ENCODE results near the gene ADGRB3.
A peak's percentile ranks its signal among the peaks of the same experiment; 100 is the strongest.
"Not testable (repeated sequence)": the region's sequence is repeated elsewhere in the genome, so short reads cannot be mapped to it uniquely, and the experiment has no call there.

Gene ADGRB3

GRCh38 chr6:69064226-69064625 is 429.1 kb downstream of the ADGRB3 start:
- no peak for DNase-seq

DNA sequence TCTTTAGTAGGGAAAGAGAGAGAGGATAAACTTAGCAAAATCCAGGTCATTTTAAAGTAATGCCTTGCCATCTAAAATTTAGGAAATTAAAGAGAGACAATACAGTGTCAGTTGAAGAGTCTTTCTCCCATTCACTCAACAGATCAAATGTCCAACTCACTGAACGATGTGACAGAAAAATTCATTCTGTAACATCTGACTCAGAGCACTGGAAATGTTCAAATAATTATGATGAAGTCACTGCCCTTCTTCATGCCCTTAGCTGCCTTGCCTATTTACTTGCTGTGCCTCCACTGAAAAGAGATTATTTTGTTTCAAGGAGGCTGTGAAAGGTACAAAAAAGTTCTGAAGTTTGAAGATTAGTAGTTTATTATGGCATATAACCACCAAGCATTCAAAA is 434.8 kb downstream of the ADGRB3 start:
- no peak for DNase-seq

- no peak for DNase-seq
Measured at GRCh38 chr6:69072796-69073195, 437.7 kb downstream of the ADGRB3 start.

GRCh38 chr6:69084746-69085335 is 449.8 kb downstream of the ADGRB3 start:
- DNase-seq, result no peak

GRCh38 chr6:69086689-69087088 is 451.6 kb downstream of the ADGRB3 start:
- DNase-seq, result no peak

DNA sequence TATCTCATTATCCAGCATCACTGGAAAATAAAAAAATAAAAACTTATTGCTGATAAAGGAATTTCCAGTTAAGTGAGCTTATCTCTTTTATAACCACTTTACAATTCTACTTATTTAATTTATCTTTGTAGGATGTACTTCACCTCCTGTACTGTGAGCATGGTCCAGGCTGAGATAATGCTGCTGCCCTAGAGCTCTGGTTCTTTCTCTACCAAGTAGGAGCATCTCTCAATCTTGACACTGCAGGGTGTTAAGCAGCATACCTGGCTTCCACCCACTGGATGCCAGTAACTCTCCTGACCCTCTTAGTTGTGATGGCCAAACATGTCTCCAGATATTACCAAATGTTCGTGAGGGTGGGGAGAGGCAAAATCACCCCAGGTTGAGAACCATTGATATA is 454.5 kb downstream of the ADGRB3 start:
- DNase-seq, result no peak

- DNase-seq, result no peak
Measured at GRCh38 chr6:69090132-69090531, 455.1 kb downstream of the ADGRB3 start.

GRCh38 chr6:69096681-69097080 is 461.6 kb downstream of the ADGRB3 start:
- DNase-seq, result no peak

GRCh38 chr6:69097948-69098347 is 462.9 kb downstream of the ADGRB3 start:
- peak; percentile 13 for DNase-seq

DNA sequence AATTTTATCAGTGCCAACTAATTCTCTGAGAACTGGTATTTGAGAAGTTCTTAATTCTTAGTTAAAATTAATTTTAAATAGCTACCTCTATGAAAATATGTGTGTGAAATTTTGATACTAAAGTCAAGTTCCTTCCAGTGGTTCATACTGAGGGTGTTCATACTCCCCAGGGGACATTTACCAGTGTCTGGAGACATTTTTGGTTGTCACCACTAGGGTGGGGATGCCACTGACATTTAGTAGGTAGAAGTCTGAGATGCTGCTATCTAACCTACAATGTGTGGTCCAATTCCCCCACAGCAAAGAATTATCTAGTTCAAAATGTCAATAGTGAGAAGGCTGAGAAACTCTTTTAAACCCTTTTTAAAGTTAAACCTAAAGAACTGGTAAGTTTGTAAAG is 463.8 kb downstream of the ADGRB3 start:
- DNase-seq, result peak; percentile 23

DNA sequence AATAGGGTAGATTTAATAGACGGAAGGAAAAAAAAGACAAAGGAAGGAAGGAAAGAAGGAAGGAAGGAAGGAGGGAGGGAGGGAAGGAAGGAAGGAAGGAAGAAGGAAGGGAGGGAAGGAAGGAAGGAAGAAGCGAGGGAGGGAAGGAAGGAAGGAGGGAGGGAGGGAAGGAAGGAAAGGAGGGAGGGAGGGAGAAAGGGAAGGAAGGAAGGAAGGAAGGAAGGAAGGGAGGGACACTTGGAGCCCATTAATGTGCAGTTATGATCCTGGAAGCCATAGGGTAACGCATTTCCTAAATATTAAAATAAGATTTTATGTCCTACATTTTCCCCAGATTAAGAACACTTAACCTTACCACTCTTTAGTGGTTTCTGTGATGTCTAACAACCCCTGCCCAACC is 465.7 kb downstream of the ADGRB3 start:
- DNase-seq, result no peak

DNA sequence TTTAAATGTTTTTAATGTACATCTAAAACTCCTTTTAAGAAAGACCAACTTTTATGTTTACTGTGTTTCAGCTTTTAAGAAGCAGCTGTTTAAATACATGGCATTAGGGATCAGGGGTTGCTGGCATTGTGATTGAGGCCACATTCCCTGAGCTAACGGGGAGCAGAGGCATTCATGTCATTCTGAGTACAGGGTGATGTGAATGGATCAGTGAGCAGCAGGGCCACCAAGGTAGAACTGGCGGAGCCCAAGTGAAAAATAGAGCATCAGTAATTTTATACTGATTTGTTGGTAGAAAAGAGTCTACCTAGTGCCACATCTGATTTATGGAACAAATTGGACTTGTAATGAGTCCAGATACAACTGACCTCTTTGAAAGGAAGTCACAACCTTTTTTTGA is 467.3 kb downstream of the ADGRB3 start:
- DNase-seq, result no peak

- DNase-seq, result peak; percentile 12
Measured at GRCh38 chr6:69105288-69105687, 470.2 kb downstream of the ADGRB3 start.

GRCh38 chr6:69106511-69106910 is 471.4 kb downstream of the ADGRB3 start:
- DNase-seq, result no peak

DNA sequence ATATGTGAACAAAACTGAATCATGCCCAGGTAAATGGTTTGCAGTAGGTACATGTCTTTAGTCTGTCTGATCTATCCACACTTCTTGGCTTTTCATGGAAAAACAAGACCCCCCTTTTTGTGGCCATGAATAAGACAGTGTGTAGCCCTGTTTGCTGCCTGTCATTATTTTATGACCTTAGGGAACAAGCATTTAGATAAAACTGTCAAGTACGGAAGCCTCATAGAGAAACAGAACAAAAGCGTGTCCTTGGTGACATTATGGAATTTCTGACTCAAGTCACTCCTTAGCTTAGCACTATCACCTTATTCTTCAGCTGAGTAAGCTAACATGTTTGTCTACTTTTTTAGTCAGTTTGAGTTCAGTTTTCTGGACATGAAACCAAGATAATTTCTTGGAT is 476.2 kb downstream of the ADGRB3 start:
- no peak for DNase-seq

- no peak for DNase-seq
Measured at GRCh38 chr6:69116658-69117057, 481.6 kb downstream of the ADGRB3 start.

DNA sequence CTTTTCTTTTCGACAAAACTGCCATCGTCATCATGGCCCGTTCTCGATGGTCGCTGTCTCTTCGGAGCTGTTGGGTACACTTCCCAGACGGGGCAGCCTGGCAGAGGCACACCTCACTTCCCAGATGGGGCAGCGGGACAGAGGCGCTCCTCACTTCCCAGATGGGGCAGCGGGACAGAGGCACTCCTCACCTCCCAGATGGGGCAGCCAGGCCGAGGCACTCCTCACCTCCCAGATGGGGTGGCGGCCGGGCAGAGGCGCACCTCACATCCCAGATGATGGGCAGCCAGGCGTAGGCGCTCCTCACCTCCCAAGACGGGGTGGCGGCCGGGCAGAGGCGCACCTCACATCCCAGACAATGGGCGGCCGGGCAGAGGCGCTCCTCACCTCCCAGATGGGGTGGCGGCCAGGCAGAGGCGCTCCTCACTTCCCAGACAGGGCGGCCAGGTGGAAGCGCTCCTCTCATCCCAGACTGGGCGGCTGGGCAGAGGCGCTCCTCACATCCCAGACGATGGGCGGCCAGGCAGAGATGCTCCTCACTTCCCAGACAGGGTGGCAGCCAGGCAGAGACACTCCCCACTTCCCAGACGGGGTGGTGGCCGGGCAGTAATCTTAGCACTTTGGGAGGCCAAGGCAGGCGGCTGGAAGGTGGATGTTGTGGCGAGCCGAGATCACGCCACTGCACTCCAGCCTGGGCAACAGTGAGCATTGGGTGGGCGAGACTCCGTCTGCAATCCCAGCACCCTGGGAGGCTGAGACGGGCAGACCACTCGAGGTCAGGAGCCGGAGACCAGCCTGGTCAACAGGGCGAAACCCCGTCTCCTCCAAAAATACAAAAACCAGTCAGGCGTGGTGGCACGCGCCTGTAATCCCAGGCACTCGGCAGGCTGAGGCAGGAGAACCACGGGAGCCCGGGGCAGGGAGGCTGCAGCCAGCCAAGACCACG is 486.7 kb downstream of the ADGRB3 start:
- not testable (repeated sequence) for DNase-seq

- DNase-seq, result no peak
Measured at GRCh38 chr6:69122407-69122773, 487.3 kb downstream of the ADGRB3 start.

- DNase-seq, result no peak
Measured at GRCh38 chr6:69128411-69128810, 493.3 kb downstream of the ADGRB3 start.

- DNase-seq, result no peak
Measured at GRCh38 chr6:69129046-69129445, 494.0 kb downstream of the ADGRB3 start.

GRCh38 chr6:69135927-69136326 is 500.8 kb downstream of the ADGRB3 start:
- no peak for DNase-seq

- no peak for DNase-seq
Measured at GRCh38 chr6:69138148-69138547, 503.1 kb downstream of the ADGRB3 start.

DNA sequence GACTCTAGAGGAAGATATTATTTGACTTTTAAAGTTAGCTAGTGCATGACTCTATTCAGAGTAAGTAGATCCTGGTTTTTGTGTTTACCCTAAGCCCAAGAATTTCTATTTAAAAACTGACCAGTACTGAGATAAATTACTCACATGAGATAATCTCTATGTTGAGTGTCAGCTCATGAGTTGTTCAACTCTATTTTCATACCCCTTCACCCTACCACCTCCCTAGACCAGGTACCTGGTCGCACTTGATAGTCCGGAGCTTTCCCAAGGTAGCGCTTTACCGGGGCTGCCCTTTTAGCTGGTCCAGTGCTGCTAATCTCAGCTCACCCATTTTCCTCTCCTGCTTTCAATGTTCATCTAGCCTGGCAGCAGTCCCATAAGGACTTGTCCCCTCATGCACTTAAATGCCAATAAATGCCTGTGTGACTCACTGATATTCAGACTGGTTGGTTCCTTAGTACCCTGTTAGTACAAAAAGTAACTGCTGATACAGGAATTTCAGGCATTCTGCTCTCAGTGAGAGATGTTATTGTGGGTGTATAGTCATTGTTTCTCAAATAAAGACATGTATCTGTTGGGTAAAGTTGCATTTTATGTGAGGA is 503.9 kb downstream of the ADGRB3 start:
- DNase-seq, result no peak

DNA sequence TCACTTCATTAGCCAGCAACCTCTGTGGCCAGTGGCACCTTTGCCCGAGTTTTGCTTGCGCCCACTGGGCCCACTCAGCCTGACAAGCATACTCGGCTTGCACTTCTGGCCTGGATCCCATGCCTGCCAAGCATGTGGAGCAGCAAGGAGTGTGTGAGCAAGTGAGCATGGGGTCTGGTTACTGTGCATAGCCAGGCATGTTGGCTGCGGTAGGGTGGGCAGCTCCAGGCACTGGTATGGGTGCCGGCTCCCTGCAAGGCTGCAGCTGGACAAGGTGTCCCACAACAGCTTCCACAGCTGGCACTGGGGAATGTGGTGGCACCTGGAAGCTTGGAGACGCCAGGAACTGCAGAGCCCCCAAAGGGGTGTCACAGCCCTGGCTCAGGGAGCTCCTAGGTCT is 510.0 kb downstream of the ADGRB3 start:
- no peak for DNase-seq
